ENCODE measurements around the gene FCRL1.

Gene FCRL1

GRCh38 chr1:157798211-157798610, 21.7 kb downstream of the FCRL1 start:
- DNase-seq: no peak

GRCh38 chr1:157785248-157785647, 34.7 kb downstream of the FCRL1 start:
- no peak for DNase-seq

- no peak for DNase-seq
Observed at GRCh38 chr1:157784801-157785200, 35.1 kb downstream of the FCRL1 start.

- DNase-seq: no peak
Observed at GRCh38 chr1:157782931-157783330, 37.0 kb downstream of the FCRL1 start.

- no peak for DNase-seq
Observed at GRCh38 chr1:157781048-157781447, 38.9 kb downstream of the FCRL1 start.

GRCh38 chr1:157776971-157777391, 42.9 kb downstream of the FCRL1 start, which contains the start of gene FCRL2:
Gene FCRL2 (minus strand): TSS chr1:157777132. CDS start chr1:157777073, 59 bp downstream.
- no peak for DNase-seq

GRCh38 chr1:157775101-157775870, 44.6 kb downstream of the FCRL1 start:
- DNase-seq: no peak

- DNase-seq: no peak
Observed at GRCh38 chr1:157774412-157774811, 45.5 kb downstream of the FCRL1 start.

GRCh38 chr1:157773493-157774350, 46.2 kb downstream of the FCRL1 start:
- DNase-seq: no peak

- no peak for DNase-seq
Observed at GRCh38 chr1:157771661-157772425, 48.1 kb downstream of the FCRL1 start.

- no peak for DNase-seq
Observed at GRCh38 chr1:157770442-157771043, 49.4 kb downstream of the FCRL1 start.

- no peak for DNase-seq
Observed at GRCh38 chr1:157766792-157767191, 53.1 kb downstream of the FCRL1 start.

GRCh38 chr1:157758018-157758417, 61.9 kb downstream of the FCRL1 start:
- no peak for DNase-seq

- no peak for DNase-seq
Observed at GRCh38 chr1:157753611-157754010, 66.3 kb downstream of the FCRL1 start.

GRCh38 chr1:157751283-157751682, 68.6 kb downstream of the FCRL1 start:
- no peak for DNase-seq

GRCh38 chr1:157748262-157748817, 71.6 kb downstream of the FCRL1 start:
- DNase-seq: no peak

Measured in femur (tissue), 1 donor.